NCI-H345 treated with DMSO at 0.1 percent for 48 hours (cell line): ENCODE data around the gene WBP1.
"Not testable (repeated sequence)": the region's sequence is repeated elsewhere in the genome, so short reads cannot be mapped to it uniquely, and the experiment has no call there.

ENCODE experiments used
- DNase-seq: peaks from one replicate; lab custom pipeline; 2025; ENCODE audit not compliant: unreplicated experiment; lab: John Stamatoyannopoulos, UW

WBP1 gene

DNA sequence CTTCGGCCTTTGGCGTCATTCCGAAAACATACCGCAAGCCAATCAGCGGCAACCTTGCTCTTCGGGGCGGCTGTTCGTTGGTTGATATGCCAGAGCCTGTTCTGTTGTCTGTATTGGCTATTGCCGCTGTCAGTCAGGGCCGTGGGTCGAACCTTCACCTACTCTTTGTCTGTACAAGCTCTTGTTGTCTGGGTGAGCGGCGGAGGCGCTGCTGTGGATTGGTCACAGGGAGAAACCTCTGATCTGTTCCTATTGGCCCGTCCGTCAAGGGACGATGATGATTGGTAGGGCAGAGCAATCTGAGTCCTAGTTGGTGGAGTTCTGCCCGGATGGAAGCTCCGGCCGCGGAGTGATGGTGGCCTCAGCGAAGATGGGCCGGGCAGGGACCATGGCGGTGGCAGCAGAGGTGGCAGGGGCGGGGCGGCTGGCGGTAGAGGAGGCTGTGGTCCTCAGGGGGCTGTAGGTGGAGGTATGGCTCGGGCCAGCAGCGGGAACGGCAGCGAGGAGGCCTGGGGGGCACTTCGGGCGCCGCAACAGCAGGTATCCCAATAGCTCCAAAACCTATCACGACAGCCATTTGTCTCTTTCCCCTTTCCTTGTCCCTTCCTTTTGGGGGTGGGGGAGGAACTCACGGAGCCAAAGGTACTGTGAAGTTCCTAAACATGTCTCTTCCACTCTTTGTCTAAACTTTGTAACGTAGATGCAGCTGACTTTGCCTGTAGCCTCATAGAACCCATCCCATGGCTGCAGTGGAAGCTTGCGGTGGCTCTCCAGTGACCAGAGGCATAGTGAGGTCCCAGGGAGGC lies at the start of gene WBP1:
Gene WBP1 (plus strand): TSS at position 307 of the 806 bp plus-strand sequence. CDS start 165 bp downstream, at position 472.
- DNase-seq = peak; percentile 99

- DNase-seq = no peak
These were observed 45.1 kb upstream of the WBP1 start for GRCh38 chr2:74413001-74413698.

- peak; percentile 36 for DNase-seq
These were observed 43.8 kb upstream of the WBP1 start for GRCh38 chr2:74414441-74414840.

DNA sequence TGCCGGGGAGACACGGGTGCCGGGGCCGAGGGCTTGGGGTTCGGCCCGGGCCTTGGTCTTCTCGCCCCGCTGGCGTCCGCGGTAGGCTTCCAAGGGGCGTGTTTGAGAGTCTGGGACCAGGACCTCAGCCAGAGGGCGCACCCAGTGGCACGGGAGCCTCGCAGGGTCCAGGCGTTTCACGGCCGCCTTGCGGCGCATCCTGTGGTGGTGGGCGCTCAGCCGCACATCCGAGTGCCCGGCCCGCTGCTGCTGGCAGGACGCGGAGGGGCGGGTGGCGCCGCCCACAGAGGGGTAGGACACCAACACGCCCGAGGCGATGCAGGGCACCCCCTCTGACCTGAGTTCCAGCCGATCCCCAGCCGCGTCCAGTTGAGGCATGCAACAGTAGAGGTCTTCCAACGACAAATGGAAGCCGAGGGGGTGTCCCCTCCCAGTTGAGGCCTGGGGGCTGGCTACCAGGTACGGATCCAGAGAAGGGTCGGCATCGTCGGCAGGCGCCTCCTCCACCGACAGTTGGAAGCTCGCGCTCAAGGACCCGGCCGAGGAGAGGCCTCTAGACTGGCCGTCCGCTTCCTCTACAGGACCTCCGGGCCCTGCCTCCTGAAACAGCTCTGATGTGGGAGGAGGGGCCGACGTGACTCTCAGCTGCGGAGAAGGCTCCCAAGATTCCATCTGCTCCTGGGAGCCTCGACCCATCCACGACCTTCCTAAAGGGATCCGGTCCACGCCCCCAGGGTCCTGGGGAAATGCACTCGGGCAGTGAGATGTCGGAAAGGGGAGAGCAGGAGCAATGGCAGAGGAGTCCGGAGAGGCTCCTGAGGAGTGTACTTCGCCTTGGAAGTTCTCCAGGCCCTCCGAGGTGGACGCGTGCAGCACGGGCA lies 43.1 kb upstream of the WBP1 start:
- DNase-seq = no peak

DNA sequence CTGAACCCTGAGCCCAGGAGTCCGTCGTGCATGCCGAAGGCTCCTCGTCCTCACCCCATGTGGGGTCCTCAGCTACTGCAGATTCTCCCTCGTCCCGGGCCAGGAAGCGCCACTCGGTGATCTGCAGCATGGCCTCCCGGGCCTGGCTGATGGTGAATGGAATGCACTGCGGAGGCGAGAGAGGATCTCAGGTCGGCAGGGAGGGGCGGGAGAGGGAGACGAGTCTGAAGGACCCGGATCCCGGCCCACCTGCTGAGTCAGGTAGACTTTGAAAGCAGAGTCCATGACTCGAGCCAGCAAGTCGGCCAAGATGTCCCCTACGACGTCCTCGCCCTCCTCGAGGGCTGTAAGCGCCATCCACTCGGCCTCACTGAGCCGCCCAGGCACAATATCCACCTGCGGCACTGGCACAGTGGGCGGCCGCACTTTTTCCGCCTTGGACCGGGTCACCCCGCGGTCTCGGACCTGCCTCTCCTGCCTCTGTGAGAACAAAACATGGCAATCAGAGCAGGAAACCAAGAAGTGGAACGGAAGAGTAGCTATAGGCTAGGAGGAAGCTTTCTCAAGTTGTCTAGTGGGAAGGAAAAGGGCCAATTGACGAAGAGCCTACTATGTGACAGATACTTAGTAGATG lies 42.4 kb upstream of the WBP1 start:
- no peak for DNase-seq

GRCh38 chr2:74416778-74417177 lies 41.5 kb upstream of the WBP1 start:
- no peak for DNase-seq

GRCh38 chr2:74417197-74417596 lies 41.0 kb upstream of the WBP1 start:
- DNase-seq = no peak

DNA sequence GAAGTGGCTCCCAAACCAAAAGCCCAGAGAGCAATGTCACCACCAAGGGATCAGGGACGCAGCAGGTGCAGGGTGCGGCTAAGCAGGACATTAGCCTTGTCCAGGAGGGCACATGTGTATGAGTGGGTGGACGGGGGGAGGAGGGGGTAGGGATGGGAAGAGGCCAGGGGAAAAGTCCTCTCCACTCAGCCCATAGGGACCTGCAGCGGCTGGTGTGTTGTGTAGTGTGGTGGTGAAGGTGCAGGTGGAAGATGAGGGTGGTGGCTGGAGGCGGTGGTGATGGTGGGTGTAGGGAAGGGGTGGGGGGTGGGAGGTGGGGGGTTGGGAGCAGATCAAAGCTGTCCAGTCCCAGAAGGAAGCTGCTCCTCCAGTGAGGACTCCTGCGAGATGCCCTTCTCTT lies 40.5 kb upstream of the WBP1 start:
- DNase-seq = no peak

DNA sequence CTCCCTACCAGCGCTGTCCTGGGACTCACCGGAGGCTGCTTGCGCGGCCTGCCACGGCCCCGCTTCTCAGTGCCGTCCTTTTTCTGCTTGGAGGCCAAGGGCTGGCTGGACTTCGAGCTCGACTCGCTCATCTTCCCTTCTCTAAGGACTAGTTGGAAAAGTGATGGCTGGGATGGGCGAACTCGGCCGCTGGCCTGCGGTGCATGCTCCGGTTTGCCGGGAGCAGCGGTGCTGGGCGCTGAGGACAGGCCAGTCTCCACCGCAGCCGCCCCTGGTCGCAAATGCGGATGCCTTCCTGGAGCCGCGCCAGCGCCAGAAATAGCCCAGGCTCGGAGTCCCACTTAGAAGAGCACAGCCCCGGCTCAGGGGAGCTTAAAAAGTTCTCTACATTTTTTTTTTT lies 39.9 kb upstream of the WBP1 start:
- DNase-seq = no peak

- no peak for DNase-seq
These were observed 38.9 kb upstream of the WBP1 start for GRCh38 chr2:74419345-74419744.

DNA sequence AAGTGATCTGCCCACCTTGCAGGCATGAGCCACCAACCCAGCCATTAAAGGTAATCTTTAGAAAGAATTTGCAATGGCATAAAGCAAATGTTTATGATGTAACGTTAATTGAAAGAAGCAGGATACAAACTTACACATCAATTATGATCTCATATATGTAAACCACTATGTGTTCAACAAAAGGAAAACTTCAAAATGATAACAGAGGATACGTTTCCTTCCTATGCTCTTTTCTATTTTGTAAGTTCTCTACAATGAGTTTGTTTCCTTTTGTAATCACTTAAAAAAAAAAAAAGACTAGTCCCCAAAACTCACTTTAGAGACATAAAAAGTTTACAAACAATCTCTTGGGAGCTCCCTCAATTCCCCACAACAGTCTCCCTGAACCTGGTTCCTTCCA lies 38.2 kb upstream of the WBP1 start:
- DNase-seq = no peak

- DNase-seq = not testable (repeated sequence)
These were observed 37.7 kb upstream of the WBP1 start for GRCh38 chr2:74420443-74421103.

- peak; percentile 80 for DNase-seq
These were observed 36.9 kb upstream of the WBP1 start, which contains the start of the genes C2orf81 and WDR54 for GRCh38 chr2:74421221-74421870. Gene C2orf81 (minus strand): TSS chr2:74421619. CDS start chr2:74421560, 59 bp downstream. Gene WDR54 (plus strand): TSS chr2:74421730. CDS start chr2:74422154, 424 bp downstream.

- DNase-seq = no peak
These were observed 34.8 kb upstream of the WBP1 start for GRCh38 chr2:74423231-74424095.

DNA sequence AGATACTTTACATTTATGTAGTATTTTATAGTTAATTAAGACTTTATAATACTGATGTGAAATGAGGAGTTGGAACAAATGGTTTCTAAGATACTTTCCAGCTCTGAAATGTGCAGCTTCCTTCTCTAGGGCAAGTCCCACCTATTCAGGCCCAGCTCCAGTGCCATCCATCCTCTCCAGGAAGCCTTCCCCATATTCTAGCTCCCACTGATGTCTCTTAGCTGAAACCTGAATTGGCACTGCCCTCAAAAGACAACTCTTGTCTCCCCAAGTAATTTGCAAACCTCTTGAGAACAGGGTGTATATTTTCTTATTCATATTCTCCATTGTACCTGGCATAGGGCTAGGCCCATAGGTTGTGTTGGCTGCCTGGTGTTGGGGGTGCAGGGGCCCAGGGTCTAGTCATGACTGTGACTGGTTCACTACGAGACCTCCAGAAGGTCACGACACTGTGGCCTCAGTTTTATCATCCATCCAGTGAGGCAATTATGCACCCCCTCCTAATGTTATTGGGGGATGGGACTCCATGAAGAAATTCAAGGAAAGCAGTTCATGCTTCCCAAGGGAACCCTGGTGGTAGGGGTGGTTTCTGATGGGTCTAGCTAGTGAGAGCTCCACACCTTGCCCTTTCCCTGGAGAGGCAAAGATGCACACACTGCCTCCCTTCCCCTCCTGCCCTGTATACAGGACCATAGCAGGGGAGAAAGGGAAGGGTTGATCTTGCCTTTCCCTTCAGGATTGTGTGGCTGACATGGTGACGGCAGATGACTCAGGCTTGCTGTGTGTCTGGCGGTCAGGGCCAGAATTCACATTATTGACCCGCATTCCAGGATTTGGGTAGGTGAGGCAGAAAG lies 33.9 kb upstream of the WBP1 start:
- no peak for DNase-seq

- no peak for DNase-seq
These were observed 33.2 kb upstream of the WBP1 start for GRCh38 chr2:74424995-74425406.

DNA sequence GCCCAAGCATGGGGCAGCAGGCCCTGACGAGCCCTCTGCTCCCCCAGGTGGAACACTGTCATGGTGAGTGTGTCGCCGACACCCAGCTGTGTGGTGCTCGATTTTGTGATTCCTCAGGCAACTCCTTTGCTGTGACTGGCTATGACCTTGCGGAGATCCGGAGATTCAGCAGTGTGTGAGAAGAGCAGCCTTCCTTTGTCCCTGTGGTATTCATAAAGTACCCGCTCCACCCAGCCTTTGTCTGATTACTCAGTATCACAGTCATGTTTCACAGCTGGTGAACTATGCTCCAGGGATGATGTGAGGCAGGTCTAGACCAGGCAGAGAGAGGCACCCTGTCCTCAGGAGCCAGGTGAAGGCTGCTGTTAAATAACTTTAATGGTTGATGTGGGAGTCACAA lies 32.7 kb upstream of the WBP1 start:
- no peak for DNase-seq
